Measurements from ENCODE around the gene GLP2R. TPM values are rescaled to one million over a fixed set of nuclear protein-coding genes. Genes with fewer than 3 reads are reported as not detected.

The GLP2R gene
- total RNA-seq, 4 donors from 2014 or later = 3.9 to 7.5 (median 5.9) TPM

GRCh38 chr17:9886141-9886930, 60.6 kb downstream of the GLP2R start:
- TF ChIP-seq CTCF (IDR thresholded peaks at IDR 0.05; ENCODE audit: low read depth) = no peak

DNA sequence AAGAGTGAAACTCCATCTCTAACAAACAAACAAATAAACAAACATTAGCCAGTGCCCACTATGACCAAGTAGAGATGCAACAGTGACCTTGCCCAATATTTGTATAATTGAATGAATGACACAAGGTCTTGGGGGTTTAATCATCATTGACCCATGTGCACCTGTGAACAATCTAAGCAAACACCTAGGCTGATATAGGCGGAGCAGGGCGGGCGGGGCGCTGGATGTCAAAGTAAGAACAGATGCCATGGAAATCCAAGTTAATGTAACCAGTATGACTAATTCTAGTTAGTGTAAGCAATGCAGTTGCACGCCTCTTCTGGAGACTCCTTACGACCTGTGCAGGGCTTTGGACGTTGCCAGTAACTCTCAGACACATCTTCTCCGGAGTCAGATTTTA, 61.8 kb downstream of the GLP2R start:
- no peak for TF ChIP-seq CTCF (IDR thresholded peaks at IDR 0.05; ENCODE audit: low read depth)

DNA sequence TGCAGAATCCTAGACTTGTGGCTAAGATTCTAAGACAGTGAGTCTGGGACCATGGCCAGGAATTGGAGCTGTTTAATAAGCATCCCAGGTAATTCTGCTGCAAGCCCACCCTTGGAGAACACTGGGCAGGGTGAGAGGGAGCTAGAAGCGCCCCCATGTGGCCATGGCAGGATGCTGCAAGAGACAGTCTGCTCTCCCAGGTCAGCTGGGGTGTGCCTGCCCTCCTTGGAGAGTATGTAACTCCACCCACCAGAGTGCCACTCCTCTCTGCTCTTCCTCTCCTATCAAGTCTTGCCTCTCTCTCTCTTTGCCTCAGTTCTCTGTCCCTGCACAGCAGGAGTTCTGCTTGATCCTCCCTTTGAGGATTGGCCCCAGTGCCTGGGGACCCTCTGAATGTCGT, 64.4 kb downstream of the GLP2R start:
- no peak for TF ChIP-seq CTCF (IDR thresholded peaks at IDR 0.05; ENCODE audit: low read depth)

DNA sequence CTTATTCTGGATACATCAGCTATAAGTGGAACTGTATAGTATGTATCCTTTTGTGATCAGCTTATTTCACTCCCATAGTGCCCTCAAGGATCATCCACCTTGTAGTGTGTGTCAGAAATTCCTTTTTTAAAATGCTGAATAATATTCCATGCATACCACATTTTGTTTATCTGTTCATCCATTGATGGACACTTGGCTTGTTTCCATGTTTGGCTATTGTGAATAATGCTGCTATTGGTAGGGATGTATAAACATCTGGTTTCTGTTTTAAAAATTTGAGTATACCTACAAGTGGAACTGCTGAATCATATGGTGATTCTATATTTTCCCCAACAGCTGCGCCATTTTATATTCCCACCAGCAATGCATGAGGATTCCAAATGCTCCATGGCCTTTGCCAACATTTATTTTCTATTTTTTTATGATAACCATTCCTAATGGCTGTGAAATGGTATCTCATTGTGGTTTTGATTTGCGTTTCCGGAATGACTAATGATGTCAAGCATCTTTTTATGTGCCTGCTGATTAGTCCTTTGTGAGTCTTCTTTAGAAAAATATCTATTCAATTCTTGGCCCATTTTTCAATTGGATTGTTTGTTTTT, 67.8 kb downstream of the GLP2R start:
- TF ChIP-seq CTCF (IDR thresholded peaks at IDR 0.05; ENCODE audit: low read depth) = no peak

DNA sequence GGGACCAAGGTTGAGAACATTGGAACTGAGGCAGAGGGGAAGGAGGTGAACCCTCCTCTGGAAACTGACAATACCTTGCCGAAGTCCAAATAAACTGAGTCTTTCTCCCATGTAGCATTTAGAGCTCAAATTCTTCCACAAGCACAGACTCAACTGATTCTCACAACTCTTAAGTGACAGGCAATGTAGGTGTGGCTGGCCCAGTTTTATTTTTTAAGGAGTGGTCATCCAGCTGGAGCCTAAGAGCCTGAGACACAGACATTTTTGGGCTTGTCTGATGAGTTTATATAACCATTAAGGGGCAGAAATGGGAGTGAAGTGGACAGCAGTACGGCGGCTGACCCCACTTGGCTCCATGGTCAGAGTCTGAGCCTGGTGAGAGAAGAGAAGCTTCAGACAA, 68.5 kb downstream of the GLP2R start:
- TF ChIP-seq CTCF (IDR thresholded peaks at IDR 0.05; ENCODE audit: low read depth) = no peak

GRCh38 chr17:9895923-9896322, 70.2 kb downstream of the GLP2R start:
- no peak for TF ChIP-seq CTCF (IDR thresholded peaks at IDR 0.05; ENCODE audit: low read depth)

GRCh38 chr17:9897372-9897968, 71.7 kb downstream of the GLP2R start:
- no peak for TF ChIP-seq CTCF (IDR thresholded peaks at IDR 0.05; ENCODE audit: low read depth)
